NCI-H187 (cell line): Measurements from ENCODE around the gene MYOM1.
"Not testable (repeated sequence)": the region's sequence is repeated elsewhere in the genome, so short reads cannot be mapped to it uniquely, and the experiment has no call there.

Source experiments
- DNase-seq, 2 experiments: peaks; one replicate each; lab custom pipeline; 2025; lab: John Stamatoyannopoulos, UW

Gene MYOM1

DNA sequence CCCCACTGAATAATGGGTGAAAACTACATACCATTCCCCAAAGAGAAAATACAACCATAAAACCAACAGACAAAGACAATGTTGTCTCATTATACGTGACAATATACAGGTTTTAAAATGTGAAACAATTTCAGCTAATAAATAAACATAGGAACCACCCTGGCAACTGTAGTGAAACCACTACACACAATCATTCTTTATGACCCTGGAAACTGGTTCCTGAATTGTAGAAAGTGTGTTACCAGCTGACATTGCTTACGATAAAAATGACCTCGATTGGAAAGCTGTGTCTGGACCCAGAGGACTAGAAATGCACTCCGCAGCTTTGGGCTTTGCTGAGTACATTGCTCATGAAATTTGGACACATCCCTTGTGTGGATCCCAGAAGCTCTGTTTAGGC, 132.9 kb downstream of the MYOM1 start:
- no peak for DNase-seq

- no peak for DNase-seq
Measured at GRCh38 chr18:3085612-3086011, 134.2 kb downstream of the MYOM1 start.

DNA sequence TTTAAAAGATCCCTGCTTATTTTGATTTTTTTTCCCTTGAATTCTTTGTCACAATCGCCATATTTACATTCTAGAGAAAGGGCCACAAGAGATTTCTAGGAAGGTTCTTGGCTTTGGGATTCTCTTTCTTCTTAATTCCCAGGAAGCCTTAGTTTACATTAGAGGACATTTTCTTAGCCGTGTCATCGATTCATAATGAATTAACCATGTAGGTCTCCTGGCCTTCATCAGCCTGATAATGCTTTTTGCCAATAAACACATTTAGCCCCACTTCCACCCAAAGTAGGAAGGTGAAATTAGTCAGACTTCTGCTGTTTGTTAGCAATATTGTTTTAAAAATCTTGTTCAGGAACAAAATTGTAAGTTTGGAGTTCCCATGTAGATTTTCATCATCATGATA, 135.6 kb downstream of the MYOM1 start:
- DNase-seq, result no peak

GRCh38 chr18:3083766-3084165, 136.0 kb downstream of the MYOM1 start:
- DNase-seq, result no peak

DNA sequence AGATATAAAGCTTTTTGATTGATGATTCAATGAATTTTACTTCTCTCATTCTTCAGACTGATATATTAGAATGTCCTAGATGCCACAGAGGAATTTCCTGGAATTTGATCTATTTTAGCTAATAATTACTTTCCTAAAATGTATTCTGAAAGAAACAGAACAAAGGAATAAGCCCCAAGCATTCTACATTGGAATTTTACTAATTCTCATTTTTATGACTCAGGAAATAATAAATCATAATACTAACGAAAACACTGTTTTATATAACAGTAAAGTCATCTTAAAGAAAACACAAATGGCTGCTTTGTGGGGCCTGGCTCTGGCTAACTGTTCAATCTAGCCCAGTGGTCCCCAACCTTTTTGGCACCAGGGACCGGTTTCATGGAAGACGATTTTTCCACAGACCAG, 138.2 kb downstream of the MYOM1 start:
- DNase-seq, result no peak

- DNase-seq, result no peak
Measured at GRCh38 chr18:3079653-3080052, 140.1 kb downstream of the MYOM1 start.

GRCh38 chr18:3075491-3075890, 144.3 kb downstream of the MYOM1 start:
- no peak for DNase-seq

DNA sequence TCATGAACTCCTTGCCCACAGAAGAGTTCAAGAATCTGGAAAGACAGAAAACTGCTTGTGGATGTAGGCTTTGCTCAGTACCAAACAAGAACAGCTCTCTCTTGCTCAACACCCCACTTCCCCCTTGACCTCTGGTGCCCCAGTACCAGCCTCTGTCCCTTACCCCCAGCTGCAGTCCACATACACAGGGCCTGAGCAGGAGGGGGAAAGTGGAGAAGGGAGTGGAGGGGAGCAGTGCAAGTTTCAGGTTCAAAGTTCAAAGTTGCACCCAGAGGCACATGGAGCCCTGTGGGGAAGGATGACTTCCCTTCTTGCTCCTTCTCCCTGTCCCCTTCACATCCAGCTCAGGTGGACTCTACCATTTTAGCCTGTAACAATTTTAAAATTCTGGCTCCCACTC, 145.7 kb downstream of the MYOM1 start:
- no peak for DNase-seq

DNA sequence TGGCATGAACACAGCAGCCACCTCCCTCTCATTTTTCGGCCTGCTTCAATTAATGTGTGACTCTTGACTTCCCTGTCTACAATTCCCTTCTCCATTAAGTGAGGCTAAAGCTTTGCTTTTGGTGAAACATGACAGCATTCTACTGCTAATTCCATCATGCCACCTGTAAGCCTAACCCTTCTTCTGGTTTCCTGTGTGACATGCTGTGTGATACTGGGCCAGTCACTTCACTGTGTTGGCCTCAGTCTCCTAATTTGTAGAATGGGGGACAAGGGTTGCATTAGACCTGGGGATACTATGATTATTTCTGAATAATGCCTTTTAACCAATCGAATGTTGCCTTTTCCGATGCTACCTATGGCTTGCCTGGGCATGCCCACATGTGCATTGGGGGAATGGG, 146.4 kb downstream of the MYOM1 start:
- not testable (repeated sequence) for DNase-seq

DNA sequence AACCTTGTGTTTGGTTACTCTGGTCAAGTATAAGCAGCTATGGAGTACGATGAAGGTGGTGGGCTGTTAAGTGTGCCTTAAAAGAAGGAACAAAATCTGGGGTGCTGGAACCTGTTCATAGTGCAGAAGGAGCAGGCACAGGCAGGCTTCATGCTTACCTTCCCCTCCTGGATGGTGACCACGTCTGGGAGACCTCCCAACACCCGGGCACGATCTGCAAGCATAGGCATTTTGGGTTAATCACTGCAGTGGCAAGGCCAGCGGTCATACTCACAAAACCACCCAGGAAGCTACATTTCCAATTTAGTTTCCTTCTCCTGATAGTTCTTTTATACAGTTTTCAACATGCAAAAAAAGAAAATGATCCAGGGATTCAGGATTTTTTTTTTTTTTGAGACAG, 148.1 kb downstream of the MYOM1 start:
- no peak for DNase-seq

DNA sequence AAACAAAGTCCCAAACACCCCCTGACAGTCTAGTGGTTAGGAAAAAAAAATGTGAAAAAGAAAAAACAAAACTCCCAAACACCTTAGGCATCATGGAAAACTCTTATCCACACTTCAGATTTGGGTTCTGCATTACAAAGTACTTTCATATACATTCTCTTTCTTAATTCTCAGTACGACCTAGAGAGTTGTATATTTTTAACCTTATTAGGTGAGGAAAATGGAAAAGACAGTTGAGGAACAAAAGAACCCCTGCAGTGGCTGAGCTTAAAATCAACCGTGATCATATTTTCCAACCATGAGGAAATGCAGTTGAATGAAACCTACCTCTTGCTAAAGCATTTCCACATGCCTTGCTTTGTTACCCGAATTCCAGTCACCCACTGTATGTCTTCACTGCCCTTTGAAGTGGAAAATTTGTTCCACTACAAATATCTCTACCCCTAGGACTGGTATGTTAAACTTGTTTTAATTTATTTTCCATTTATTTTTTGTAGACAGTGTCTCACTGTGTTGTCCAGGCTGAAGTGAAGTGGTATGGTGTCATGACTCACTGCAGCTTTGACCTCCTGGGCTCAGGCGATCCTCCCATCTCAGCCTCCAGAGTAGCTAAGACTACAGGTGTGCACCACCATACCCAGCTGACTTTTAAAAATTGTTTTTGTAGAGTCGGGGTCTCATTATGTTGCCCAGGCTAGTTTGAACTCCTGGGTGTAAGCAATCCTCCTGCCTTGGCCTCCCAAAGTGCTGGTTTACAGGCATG, 149.9 kb downstream of the MYOM1 start:
- DNase-seq, result no peak

- no peak for DNase-seq
Measured at GRCh38 chr18:3067722-3068121, 152.0 kb downstream of the MYOM1 start.

DNA sequence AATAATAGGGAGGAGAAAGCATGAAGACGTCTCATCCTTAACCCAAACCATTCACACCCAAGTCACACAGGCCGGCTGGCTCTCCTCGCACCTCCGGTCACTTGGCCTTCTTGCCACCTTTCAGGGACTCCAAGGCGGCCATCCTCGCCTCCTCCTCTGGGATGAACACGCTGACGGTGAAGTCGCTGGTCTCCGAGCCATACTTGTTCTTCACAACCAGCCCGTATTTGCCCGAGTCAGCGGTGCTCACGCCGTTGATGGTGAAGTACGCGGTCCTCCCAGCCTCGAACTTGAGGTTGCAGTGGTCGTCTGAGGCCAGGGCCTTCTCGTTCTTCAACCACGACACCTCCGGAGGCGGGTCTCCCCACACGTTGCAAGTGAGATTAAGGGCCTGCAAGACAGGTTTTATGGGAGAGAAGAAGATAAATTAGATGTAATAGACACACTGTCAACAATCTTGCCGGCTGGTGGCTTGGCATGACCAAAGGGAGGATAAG, 152.6 kb downstream of the MYOM1 start:
- DNase-seq, result no peak

GRCh38 chr18:3066341-3067110, 153.2 kb downstream of the MYOM1 start:
- no peak for DNase-seq

- not testable (repeated sequence) for DNase-seq
Measured at GRCh38 chr18:3063766-3064165, 156.0 kb downstream of the MYOM1 start.

- no peak for DNase-seq
Measured at GRCh38 chr18:3062798-3063680, 156.7 kb downstream of the MYOM1 start.

DNA sequence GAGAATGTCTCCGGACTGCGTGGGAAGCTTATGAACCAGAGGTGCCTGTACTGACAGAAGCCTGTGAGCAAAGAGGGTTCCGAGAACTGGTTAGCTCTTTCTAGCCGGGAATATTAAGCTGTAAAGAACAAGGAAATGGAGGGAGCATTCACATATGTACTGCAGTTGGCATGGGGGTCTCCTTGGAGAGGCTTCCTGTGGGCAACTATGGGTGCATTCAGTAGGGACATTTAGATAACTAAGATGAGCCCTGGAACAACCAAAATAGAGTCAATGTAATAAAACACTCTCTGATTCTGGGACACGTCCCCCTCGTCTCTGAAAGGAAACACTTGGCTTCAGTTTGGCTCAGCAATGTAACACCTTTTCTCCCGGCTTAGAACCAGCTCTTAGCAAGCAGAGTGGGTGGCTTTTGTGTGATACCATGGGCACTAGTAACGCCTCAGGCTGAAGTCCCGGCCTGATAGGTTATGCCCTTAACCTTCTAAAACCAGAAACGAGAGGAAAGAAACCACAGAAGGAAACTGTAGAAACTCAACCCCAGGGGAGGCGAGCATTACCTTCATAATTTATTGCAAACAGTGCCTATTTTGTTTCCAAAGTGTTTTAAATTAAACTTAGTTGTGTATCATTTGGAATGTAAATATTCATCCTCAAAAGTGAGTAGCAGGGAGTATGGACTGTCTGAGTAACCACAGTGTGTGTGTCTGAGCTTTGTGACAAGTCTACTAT, 158.0 kb downstream of the MYOM1 start:
- no peak for DNase-seq

DNA sequence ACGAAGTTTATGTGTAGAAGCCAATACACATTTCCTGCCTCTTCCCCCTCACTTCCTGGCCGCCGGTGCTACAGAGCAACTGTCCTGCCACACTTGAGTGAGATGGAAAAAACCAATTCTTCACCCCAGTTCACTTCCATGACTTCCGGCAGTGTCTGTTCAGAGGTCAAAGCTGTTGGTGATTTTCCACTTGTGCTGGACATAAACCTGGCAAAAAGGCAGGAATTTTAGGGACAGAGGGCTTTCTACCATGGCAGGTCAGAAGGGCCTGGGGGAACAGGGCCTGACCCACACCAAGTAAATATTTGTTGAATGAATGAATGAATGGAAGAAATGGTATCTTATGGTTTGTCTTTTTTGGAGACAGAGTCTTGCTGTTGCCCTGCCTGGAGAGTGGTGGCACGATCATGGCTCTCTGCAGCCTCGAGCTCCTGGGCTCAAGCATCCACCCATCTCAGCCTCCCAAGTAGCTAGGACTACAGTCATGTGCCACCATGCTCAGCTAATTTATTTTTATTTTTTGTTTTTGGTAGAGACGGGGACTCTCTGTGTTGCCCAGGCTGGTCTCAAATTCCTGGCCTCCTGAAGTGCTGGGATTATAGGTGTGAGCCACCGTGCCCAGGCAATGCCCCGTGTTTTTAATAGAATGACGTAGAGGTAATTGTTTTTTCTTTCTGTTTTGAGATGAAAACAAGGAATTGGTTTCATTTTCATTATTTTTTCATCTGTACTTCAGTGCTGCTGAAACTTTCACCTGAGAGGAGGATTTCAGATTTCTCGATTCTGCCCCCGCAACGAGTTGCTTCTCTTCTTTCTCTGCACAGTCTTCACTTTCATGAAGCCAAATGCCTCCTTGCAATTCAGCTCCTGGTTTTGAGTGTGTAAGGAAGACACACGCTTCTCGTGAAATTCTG, 158.8 kb downstream of the MYOM1 start:
- DNase-seq, result no peak

- DNase-seq, result no peak
Measured at GRCh38 chr18:3059272-3059671, 160.5 kb downstream of the MYOM1 start.
